Prostate gland (tissue), 2 donors: ENCODE data around the gene FCHO2.

Experiments used
- CTCF ChIP-seq, 4 experiments: fragments of 200-600 bp in 2 of 4; fragments of 450-650 bp in 2 of 4; sonication (generic) in 2 of 4; IDR thresholded peaks; 1 replicate in 3 of 4; 2 replicates in 1 of 4; pipeline ENCODE4 v1.5.1; 2016 to 2019; ENCODE audit warnings: antibody characterized with exemption in 4 of 4, mild to moderate bottlenecking in 2 of 4, moderate library complexity in 2 of 4
- POLR2A ChIP-seq: fragments of 450-650 bp; IDR thresholded peaks from one replicate; pipeline ENCODE4 v1.6.1; 2016; ENCODE audit warnings: antibody characterized with exemption, mild to moderate bottlenecking
- POLR2AphosphoS5 ChIP-seq: sonication (generic); formaldehyde crosslinking; IDR thresholded peaks from one replicate; pipeline ENCODE4 v1.6.1; 2017; ENCODE audit warnings: antibody characterized with exemption

- TF ChIP-seq POLR2AphosphoS5, result peak; percentile 76
- no peak for TF ChIP-seq CTCF (IDR thresholded peaks at IDR 0.05)
- no peak for TF ChIP-seq POLR2A
Observed at GRCh38 chr5:72951671-72952468, 4.0 kb upstream of the FCHO2 start.
